ENCODE data around the gene MRI1. TPM values are rescaled to one million over a fixed set of nuclear protein-coding genes. Genes with fewer than 3 reads are reported as not detected.

The MRI1 gene
- total RNA-seq, 1 experiment from 2014 or later, result 19.6 TPM

GRCh38 chr19:13817018-13817614 is 52.8 kb downstream of the MRI1 start:
- Histone ChIP-seq H3K36me3 (ENCODE audit: control insufficient read depth in 1 of 2, insufficient read depth in 2 of 2, low read length in 2 of 2) (no peaks in the 10 kb centered on the region; a peak in 1 of 4 replicates), H4K20me1 (ENCODE audit: insufficient read depth) (no peaks in the 10 kb centered on the region), H3K27me3 (ENCODE audit: insufficient read depth, low read length) (no peaks in the 10 kb centered on the region), H3K9me2 (ENCODE audit: insufficient read depth) (no peaks in the 10 kb centered on the region), H3K9me3 (ENCODE audit: control insufficient read depth in 1 of 2, insufficient read depth in 1 of 2, low read depth in 1 of 2, low read length in 2 of 2) (no peaks in the 10 kb centered on the region), H3K4me3 (replicated peaks in 1 of 2; ENCODE audit: low read depth in 1 of 2, low read length in 2 of 2) (no peak overlapping the region), H3K27ac (ENCODE audit: low read depth, low read length) (peak overlapping the region; percentile 14; the same call in 1 of the 2 replicates), H3K9ac (ENCODE audit: low read length) (no peak overlapping the region), H3K79me2 (ENCODE audit: insufficient read depth, low read length) (no peaks in the 10 kb centered on the region), H3K4me2 (ENCODE audit: low read length) (no peak overlapping the region), H2AFZ (ENCODE audit: low read depth, low read length, poor library complexity, severe bottlenecking) (no peak overlapping the region), H3K4me1 (ENCODE audit: control insufficient read depth in 1 of 2, insufficient read depth in 2 of 2, low read length in 2 of 2) (peaks cover 1 to 12% of the 10 kb centered on the region in 2 experiments)
- ChIA-PET POLR2A (no interaction called here), RAD21 (ENCODE audit: low non-redundant PET in 1 of 2, low total read pairs in 2 of 2, uncharacterized antibody in 2 of 2, unreplicated experiment in 2 of 2) (interaction anchor here in 1 of 2 experiments (0.6 kb wide), 1 partner anchor 30 kb away, joined by 4 read pairs; no protein-coding TSS in a partner anchor), CTCF (no interaction called here)
- TF ChIP-seq CEBPB (IDR thresholded peaks at IDR 0.05; ENCODE audit: low read depth), result no peak
- no peak for TF ChIP-seq ZFX (IDR thresholded peaks at IDR 0.05)
- TF ChIP-seq SP1 (IDR thresholded peaks at IDR 0.05; ENCODE audit: low read depth), result no peak
- intact Hi-C loops (cut with micrococcal nuclease), result no loop called here
- DNase-seq (ENCODE audit: low read depth, low spot score) (no peak), ATAC-seq (peak; percentile 86)
- no TSS peak for BruUV-seq (replicated peaks)

DNA sequence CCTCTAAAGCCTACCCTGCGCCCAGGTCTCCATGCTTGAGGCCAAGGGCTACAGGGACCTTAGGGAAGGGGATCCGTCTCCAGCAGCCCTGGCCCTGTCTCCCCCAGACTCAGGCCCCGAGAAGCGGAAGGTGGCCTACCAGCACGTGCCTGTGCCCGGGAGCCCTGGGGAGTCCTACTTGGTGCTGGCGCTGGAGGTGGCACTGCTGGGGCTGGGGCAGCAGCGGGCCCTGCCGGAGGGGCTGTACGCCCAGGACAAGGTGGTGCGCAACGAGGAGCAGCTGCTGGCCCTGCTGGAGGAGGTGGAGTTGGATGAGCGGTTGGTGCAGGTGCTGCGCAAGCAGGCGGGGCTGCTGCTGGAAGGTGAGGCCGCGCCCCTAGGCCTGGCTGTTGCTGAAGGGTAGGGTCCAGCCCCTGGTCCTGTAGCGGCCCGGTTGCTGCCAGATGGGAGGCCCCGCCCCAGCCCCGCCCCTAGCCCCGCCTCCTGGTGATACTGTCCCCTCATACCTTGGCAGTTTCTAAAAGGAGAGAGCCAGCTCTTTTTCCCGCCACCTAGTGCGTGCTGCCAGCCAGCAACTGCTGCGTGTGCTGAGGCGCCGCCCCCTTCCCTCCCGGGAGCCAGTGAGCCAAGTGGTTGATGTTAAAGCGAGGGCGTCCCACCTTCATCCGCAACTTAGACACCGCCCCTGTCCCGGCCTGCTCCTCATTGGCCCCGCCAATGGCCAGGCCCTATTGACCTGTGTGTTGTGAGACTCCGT is 53.5 kb downstream of the MRI1 start:
- Histone ChIP-seq H2AFZ (ENCODE audit: low read depth, low read length, poor library complexity, severe bottlenecking) (no peak overlapping the region), H4K20me1 (ENCODE audit: insufficient read depth) (no peaks in the 10 kb centered on the region), H3K9me3 (ENCODE audit: control insufficient read depth in 1 of 2, insufficient read depth in 1 of 2, low read depth in 1 of 2, low read length in 2 of 2) (no peaks in the 10 kb centered on the region), H3K9ac (ENCODE audit: low read length) (no peak overlapping the region), H3K79me2 (ENCODE audit: insufficient read depth, low read length) (no peaks in the 10 kb centered on the region), H3K27me3 (ENCODE audit: insufficient read depth, low read length) (no peaks in the 10 kb centered on the region), H3K27ac (ENCODE audit: low read depth, low read length) (peak overlapping the region; percentile 14; the same call in 1 of the 2 replicates), H3K36me3 (ENCODE audit: control insufficient read depth in 1 of 2, insufficient read depth in 2 of 2, low read length in 2 of 2) (no peaks in the 10 kb centered on the region), H3K4me3 (replicated peaks in 1 of 2; ENCODE audit: low read depth in 1 of 2, low read length in 2 of 2) (no peak overlapping the region), H3K4me2 (ENCODE audit: low read length) (no peak overlapping the region), H3K4me1 (ENCODE audit: control insufficient read depth in 1 of 2, insufficient read depth in 2 of 2, low read length in 2 of 2) (peaks cover 0 to 8% of the 10 kb centered on the region in 2 experiments; a peak in 3 of 4 replicates), H3K9me2 (ENCODE audit: insufficient read depth) (no peaks in the 10 kb centered on the region)
- RAD21 ChIA-PET (ENCODE audit: low non-redundant PET in 1 of 2, low total read pairs in 2 of 2, uncharacterized antibody in 2 of 2, unreplicated experiment in 2 of 2), result interaction anchor here in 1 of 2 experiments (0.6 kb wide), 1 partner anchor 30 kb away, joined by 4 read pairs; no protein-coding TSS in a partner anchor
- ATAC-seq (peak; percentile 71), DNase-seq (ENCODE audit: low read depth, low spot score) (no peak)
- POLR2A ChIA-PET, result no interaction called here
- intact Hi-C loops (cut with micrococcal nuclease), result no loop called here
- no TSS peak for BruUV-seq (replicated peaks)
- CTCF ChIA-PET, result no interaction called here
- no peak for TF ChIP-seq EZH2 (IDR thresholded peaks at IDR 0.05)
- peak; percentile 13; the same call in 1 of the 2 replicates for TF ChIP-seq ZFX (IDR thresholded peaks at IDR 0.05)
- TF ChIP-seq SP1 (IDR thresholded peaks at IDR 0.05; ENCODE audit: low read depth), result no peak
- no peak for TF ChIP-seq MAX (IDR thresholded peaks at IDR 0.05)
